Activated T-cell treated with anti-CD3 and anti-CD28 coated beads for 4 hours (primary cell): ENCODE results near the gene COL4A4.

ENCODE experiments used
- DNase-seq: peaks from one replicate; pipeline ENCODE4 v3.0.0-alpha.2; 2020

The COL4A4 gene

DNA sequence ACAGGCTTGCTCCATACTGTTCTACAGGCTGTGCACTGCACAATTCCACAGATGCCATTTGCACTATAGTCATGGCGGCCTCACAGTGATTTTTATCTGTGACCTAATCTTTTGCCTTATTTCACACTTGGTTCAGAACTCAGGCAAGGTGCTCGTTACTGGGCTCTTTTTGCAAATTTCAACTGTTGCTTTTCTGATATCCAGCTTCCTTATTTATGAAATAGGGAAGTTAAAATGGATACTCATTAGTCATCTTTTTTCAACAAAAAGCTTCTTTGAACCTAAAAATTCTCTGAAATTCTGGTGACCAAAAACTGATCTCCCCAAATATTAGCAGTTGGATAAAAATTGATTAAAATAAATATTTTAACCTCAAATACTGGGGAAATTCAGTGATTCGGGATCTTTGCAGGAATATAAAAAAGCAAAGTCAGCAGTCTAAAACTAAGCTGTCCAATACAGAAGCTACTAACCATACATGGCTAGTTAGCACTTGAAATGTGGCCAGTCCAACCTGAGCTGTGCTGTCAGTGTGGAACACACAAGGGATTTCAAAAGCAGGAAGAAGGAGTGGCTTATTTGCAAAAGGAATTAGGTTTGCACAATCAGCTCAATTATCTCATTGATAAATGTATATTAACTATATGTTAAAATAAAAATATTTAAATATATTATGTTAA lies 134.4 kb downstream of the COL4A4 start:
- no peak for DNase-seq

DNA sequence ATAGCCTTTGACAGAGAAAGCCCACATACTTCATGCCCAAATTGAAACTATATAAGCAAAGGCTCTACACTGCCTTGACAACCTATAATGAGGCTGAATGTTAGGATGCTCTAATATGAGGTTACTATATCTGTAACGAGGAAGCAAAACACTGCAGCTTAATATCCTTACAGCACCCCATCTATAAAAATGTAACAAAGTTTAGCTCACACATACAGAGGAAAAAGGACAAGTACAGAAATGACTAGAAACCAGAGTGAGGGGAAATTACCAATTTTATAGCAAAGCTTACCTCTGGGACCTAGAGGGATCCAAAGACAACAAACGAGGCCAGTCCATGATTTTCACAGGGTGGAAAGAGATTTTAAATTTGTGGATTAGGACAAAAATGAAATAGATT lies 138.5 kb downstream of the COL4A4 start:
- DNase-seq, result no peak

DNA sequence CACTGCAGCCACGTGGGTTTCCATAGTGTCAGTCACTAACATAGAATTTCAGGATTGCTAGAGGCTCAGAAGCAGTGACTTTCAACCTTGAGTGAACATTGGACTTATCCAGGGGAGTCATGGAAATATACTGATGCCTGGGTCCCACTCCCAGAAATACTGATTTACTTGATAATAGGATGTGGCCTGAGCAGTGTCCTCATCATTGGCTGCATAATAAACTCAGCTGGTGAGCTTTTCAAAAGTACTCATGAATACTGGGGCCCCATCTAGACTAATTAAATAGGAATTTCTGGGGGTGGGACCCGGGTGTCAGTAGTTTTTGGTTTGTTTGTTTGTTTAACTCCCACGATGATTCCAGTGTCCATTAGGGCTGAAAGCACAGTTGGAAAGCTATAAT lies 141.4 kb downstream of the COL4A4 start:
- DNase-seq, result no peak

DNA sequence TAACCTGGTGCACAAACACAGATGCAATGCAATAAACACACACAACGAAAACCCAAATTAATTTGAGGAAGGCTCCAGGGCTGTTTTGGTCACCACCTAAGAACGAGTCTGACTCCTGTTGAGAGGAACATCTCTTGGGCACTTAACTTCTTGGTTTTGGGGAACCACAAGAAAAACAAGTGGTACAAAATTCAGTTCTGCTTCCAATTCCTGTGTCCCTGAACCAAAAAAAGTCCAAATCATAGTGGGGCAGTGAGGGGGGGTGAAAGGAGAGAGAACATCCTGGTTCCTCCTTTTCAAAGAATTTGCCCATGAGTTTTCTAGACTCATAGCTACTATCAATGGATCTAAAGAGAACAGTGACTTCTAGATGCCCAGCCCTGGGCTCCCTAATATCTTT lies 143.6 kb downstream of the COL4A4 start:
- no peak for DNase-seq

DNA sequence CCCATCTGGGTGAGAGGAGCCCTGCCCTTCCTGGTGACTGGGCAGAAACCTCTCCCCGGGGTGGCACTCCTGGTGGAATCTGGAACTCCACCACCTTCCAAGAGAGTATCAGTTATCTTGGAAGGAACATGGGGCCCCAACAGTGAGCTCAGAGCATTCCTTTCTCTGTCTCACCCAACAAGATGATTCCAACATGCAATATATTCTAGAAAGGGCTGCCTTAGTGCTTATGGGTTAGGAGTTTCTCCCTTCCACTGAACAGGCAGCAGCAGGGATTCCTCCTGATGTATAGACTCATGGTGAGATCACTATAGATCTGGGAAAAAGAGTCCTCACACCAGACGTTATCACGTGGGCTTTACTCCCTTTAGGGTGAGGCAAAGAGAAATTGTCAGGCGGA lies 147.1 kb downstream of the COL4A4 start:
- DNase-seq, result no peak

DNA sequence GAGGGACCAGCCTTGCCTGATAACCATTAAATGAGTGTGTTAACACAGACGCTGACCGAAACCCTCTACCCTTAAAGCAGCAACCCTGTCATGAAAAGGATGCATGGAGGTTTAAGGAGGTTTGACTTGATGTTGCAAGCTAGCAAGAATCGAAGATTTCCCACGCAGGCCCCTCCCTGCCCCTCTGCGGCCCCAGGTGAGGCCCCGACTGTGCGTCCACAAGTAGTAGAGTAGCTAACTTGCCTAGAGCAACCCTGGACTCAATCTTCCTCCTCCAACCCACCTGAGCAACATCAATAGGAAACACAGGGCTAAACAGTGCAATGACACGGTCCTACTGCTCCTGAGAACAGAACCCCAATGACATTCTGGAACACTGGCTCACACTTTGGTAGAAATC lies 150.1 kb downstream of the COL4A4 start:
- no peak for DNase-seq

DNA sequence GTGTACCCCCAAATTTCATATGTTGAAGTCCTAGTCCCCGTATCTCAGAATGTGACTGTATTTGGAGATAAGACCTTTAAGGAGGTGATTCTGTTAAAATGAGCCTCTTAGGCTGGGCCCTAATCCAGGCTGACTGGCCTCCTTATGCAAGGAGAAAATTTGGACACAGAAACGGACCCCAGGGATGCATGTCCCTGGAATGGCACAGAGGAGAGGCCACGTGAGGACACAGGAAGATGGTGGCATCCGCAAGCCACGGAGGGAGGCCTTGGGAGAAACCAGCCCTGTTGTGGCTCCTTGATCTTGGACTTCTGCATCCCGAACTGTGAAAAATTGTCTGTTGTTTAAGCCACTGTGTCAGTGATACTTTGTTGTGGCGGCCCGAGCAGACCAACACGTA lies 150.7 kb downstream of the COL4A4 start:
- DNase-seq, result no peak

DNA sequence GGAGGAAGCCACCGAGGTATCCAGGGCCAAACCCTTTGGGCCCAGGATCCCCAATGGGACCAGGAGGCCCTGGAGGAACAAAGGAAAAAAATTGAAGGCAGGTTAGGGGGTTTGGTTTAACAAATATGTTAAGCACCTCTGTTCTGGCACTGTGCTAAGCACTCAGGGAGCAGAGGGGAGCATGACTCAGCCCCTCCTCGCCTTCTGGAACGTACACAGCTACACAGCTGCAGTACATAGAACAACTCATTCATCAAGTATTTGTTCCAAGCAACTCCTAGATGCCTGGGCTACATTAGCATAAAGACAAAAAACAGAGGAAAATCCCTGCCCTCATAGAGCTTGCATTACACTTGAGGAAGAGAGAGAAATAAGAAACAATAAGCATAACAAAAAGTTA lies 153.6 kb downstream of the COL4A4 start:
- no peak for DNase-seq

DNA sequence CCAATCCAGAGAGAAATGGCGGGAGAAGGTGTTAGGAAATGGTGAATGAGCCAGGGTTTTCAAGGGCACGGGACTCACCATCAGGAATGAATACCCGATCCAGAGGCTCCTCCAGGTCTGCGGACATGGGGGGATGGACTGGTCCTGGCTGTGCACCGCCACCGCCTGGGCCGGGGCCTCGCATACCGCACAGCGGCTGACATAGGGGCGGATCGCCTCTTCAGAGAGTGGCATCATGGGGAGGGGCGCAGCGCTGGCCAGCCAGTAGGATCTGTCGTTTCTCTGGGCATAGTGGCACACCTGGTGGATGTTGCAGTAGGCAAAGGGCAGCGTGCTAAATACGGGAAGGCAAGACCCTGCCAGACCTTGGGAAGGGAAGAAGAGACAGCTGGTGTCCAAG lies 156.1 kb downstream of the COL4A4 start:
- no peak for DNase-seq

DNA sequence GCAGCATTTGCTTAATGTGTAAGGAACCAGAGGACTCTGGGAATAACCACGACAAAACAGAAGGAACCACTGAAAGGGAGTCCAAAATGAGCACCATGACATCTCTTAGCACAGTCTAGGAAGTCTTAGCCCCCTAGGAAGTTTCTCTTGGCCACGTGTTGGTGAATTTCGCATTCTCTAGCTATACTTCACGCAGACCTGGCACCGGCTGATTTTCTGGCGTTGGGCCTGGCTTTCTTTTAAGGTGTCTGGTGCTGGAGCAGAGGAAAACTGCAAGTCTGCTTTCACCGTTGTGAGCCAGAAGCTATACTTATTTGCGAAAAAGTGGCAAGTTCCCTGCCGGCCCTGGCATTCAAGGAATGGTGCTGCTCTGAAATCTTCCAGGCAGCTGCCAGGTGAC lies 156.9 kb downstream of the COL4A4 start:
- no peak for DNase-seq

DNA sequence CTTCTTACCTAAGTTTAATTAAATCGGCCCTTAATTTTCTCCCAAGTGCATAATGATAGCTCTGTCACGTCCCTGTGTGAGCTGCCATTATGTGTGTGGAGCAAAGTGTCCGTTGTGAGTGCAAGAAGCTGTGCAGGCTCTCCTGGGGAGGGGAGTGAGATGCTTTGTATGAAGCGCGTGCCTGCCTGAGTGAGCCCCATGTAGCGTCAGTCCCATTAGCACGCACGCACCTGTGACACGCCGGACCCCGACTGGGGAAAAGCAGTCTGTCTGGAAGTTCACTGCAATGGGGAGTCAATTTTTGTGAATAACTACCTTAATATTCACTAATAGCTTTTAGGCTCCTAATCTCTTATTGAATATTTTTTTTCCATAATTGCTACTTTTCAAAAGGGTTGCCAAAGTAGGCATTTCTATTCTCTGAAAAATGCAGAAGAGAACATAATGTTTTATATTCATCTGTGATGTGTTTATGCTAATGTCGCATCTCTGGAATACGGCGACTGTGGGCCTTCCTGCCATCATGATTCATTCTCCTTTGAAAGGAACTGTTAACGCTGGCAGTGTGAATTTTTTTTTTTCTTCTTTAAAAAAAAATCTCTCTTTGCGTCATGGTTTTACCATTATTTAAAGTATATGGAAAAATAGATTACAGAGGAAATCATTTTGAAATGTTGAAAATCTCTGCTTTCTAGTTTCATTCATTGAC lies 157.7 kb downstream of the COL4A4 start:
- no peak for DNase-seq

DNA sequence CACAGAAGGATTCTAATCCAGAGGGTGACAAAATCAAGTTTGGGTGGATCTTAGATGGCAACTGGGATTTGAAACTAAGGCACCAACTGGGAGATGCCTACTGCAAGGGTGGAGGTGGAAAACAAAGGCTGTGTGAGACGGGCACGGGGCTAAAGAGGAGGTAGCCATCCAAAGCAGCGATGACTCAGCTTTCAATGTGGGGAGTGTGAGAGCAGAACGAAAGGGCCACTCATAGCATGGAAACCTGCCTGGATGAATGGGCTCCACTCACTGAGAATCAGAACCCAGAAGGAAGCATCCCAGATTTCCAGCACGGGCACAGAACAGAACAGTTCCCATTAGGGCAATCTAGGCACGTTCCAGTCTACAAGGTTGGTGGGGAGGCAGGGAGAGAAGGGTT lies 159.5 kb downstream of the COL4A4 start:
- no peak for DNase-seq

DNA sequence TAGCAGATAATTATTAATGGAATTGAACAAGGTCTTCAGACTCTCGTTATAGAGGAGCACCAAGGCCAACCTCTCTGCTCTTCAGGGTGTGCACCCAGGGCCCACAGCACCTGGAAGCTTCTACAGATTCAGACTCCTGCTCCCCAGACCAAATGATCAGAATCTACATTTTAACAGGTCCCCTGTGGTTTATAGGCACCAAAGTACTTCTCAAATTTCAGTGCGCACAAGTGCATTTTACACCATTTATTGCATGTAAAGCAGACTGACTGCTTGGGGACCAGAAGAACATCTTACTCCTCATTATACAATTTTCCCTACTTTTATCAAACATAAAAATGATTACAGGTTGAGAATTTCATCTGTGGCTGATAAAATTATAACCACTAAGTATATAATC lies 163.9 kb downstream of the COL4A4 start:
- DNase-seq, result no peak

DNA sequence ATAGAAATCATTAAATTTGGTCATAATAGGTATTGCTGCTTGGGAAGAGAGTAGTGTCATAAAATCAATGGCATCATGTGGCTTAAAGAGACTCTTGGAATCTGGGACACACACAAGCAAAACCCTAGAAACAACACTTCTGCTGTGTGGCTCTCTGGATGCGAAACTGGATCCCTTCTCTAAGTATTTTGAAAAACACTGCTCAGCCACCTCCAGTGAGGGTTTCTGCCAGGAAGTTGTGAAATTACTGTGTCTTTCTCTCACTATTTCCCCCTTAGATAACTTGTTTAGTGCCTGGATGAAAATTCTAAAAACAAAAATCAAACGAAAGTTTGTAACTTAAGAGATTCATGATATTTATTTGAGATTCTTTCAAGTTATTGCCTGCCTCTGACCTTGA lies 164.3 kb downstream of the COL4A4 start:
- DNase-seq, result no peak

DNA sequence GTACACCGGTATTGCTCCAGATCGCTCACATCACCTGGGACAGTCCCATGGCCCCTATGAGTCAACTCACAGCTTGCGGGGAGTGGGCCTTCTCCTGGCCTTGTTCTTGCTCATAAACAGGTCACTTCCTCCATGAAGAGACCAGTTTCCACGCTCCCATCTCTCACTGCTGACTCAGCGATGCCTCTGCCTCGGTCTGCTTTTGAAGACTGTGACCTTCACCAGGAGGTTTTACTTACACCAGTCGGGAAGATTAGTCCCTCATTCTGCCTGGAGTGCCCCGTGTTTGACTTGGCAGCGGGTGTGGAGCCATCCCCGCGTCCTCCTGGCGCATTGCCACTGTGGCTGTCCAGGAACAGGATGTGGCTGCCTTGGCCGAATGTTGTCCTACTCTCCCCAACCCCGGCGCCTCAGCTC lies 168.4 kb downstream of the COL4A4 start:
- DNase-seq, result no peak

DNA sequence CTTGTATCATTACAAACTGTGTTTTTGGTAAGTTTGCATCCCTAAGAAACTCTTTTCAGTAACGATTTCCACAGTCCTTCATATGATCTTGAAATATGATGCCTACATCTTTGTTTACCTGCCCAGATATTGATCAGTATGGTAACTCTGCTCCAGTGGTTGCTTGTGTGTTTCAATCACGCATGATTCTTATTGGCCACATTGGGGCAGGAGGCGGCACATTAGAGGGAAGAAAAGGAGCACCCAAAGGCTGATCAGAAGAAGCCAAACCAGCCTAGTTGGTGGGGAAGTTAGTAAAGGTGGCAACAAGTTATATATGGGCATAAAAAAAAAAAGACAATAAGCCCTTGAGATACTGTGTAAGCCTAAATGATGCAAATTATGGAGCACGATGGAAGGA lies 169.2 kb downstream of the COL4A4 start:
- no peak for DNase-seq

DNA sequence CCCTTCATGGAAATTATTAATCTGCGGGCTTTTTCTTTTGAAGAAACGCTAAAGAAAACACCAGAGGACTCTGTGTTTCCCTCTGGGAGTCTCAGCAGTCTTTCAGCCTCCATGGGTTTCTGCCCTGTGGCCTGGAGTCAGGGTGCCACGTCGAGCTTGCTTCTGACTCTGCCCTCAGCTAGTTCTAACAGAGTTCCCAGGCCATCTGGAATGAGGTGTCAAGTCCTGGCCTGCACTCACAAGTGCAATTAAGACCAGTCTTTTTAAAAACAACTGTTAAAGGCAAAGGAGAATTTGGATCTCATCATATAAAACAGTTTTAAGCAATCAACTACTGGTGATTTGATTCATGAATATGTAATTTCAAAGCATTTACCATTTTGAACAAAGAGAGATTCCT lies 170.8 kb downstream of the COL4A4 start:
- no peak for DNase-seq

DNA sequence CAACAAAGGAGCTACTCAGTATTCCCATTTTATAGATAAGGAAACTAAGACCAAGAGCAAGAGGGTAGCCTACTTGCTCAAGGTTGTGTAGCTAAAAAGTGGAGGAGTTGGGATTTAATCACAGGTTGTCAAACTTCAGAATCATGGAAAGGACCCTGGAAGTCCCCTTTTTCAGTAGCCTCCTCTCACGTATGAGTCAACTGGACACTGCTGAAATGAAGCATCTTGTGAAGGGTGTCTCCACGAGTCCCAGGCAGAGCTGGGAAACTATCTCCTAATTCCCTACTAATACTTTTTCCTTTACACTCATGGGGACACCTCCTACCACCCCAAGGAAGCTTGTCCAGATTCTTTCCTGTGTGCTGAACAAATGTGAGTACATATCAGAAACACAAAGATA lies 172.3 kb downstream of the COL4A4 start:
- no peak for DNase-seq

DNA sequence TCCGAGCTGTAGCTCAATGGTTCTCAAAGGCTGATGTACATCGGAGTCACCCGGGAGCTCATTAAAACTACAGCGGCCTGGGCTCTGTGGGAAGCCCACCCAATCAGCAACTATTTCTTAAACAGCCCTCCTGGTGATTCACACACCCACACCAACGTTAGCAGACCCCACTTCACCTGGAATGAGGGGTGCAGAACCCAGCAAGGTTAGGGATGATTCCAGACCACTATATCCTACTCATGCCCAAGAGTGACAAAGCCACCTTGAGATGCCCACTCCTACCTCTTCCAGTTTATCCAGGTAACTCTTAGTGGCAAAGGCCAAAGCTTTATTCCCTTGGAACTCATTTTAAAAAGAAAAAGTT lies 178.4 kb downstream of the COL4A4 start:
- no peak for DNase-seq

DNA sequence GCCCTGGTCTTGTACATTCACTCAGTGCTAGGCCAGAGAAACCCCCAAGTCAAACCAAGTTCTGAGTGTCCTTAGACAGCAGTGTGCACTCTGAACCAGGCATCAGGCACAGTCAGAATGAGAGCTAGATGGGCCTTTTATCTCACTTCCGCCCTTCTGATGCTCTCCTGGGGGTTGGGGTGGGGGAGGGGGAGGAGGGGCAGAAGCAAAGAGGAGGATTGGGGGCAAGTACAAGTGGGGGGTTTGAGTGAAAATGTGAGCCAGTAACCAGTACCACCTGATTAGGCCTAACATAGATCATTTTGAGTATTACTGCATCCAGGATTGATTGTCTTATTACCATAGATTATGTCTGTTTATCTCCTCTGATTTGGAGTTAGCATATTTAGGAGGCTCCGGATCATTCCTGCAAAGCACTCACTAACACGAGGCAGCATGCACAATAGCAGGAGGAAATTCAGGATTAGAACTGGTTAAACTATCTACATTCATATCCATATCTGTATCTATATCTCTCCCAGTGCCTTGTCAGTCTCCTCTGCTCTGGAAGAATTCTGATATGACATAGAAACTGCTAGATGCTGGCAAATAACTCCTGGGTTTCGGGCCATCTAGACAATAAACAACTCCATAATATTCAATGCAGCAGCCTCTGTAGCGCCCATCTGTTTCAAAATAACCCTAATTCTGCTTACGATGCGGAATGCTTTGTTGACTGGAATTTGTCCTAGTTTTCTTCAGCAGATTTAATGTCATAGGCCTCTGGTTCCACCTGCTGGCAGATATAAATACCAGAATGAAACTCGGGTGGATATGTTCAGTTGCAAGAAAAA lies 179.0 kb downstream of the COL4A4 start:
- no peak for DNase-seq

DNA sequence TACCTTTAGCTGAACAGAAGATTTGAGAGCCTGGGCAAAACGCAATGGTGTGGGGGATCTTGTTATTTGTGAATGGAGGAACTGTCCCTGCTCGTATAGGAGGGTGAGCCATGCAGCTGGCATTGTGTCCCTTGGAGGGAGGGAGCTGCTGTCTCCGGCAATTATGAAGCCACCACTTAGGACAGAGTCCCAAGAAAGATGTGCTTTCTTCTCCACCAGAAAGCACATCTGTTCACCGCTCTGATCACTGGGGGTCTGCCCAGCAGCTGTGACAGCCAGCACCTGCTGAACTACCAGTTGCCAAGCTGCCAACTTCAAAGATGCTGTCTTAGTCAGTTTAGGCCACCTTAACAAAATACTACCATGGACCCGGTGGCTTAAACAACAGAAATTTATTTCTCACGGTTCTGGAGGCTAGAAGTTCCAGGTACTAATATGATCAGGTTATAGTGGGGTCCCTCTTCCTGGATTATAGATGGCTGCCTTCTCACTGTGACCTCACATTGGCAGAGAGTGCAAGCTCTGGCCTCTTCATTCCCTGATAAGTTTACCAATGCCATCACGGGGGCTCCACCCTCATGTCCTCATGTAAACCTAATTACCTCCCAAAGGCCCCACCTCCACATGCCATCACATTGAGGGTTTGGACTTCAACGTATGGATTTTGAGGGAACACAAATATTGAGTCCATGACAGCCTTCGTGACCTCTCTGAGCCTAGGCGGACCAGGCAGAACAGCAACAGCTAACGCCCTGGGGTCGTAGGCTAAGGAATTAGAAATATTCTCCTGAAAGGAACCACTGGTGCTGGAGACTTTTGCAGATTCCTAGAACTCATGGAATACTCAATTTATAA lies 179.9 kb downstream of the COL4A4 start:
- DNase-seq, result no peak

DNA sequence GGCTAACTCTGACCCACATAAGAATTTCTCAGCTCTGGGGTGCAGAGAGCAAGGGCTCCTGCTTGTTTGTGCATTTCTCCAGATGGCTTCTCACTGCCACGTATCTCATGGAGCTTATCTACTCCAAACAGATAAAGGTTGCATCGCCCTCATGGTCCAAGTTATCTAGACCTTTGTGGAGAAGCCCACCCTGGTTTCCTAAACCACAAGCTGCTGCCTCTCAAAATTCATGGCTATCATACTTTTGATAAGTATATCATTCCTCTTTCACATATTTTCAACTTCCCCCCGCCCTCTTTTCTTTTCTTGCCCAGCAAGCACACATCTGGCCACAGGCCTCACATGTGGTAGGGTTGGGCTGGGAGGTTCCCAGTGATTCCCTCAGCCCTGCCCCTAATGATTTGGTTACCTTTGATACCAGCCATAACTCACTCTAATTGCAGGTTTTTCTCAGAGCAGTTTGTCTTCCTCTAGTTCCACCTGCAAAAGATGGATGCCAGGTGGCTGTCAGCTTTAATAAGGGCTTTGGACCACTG lies 182.1 kb downstream of the COL4A4 start:
- DNase-seq, result no peak

DNA sequence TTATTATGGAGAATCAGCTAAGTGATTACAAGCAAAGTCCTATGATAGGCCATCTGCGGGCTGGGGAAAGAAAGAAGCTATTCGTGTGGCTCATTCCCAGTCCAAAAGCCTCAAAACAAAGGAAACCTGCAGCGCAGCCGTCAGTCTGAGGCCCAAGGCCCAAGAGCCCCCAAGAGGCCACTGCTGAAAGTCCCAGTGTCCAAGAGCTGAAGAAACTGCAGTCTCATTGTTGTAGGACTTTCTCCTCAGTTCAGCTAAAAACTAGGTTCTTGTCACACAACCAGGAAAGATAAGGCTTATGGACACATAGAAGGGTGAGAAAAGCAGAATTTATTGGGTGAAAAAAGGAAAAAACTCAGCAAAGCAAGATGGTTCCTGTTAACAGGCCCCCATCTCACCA lies 185.0 kb downstream of the COL4A4 start:
- no peak for DNase-seq
